ENCODE data around the gene MVK. TPM values are rescaled to one million over a fixed set of nuclear protein-coding genes. Genes with fewer than 3 reads are reported as not detected.
A peak's percentile ranks its signal among the peaks of the same experiment; 100 is the strongest.

Gene MVK
- total RNA-seq, 1 donor from 2014 or later: 12.4 TPM

GRCh38 chr12:109597795-109598427 lies 24.3 kb downstream of the MVK start:
- H2AFZ ChIP-seq (ENCODE audit: low read depth, low read length): peak overlapping the region; percentile 66
- no peaks in the 10 kb centered on the region for H3K9me3 ChIP-seq (ENCODE audit: insufficient read depth, low read depth, low read length)
- no peak overlapping the region for H3K4me3 ChIP-seq (ENCODE audit: insufficient read depth, low read depth, low read length)
- peak; percentile 54 for DNase-seq (ENCODE audit: low read depth)
- Mint-ChIP-seq H3K27ac (ENCODE audit: unreplicated experiment) (peak overlapping the region; percentile 15), H3K36me3 (ENCODE audit: low read depth, unreplicated experiment) (no peaks in the 10 kb centered on the region), H3K4me3 (ENCODE audit: unreplicated experiment) (no peak overlapping the region), H3K27me3 (ENCODE audit: low read depth, unreplicated experiment) (peaks cover 6% of the 10 kb centered on the region), H3K9me3 (ENCODE audit: unreplicated experiment) (peaks cover 3% of the 10 kb centered on the region), H3K4me1 (ENCODE audit: low read depth, unreplicated experiment) (peaks cover 4% of the 10 kb centered on the region)
- H3K36me3 ChIP-seq (ENCODE audit: insufficient read depth, low read length): no peaks in the 10 kb centered on the region
- peak overlapping the region; percentile 73 for H3K4me2 ChIP-seq (ENCODE audit: low read length)
- no peaks in the 10 kb centered on the region for H3K27me3 ChIP-seq (ENCODE audit: insufficient read depth, low read length)
- no peaks in the 10 kb centered on the region for H4K20me1 ChIP-seq (ENCODE audit: insufficient read depth, low read length)
- peak; percentile 76 for TF ChIP-seq CTCF (IDR thresholded peaks at IDR 0.05; ENCODE audit: insufficient read depth, low read depth, low read length)
- no peak for TF ChIP-seq EZH2 (IDR thresholded peaks at IDR 0.05; ENCODE audit: insufficient read depth, low read length)
- no peak for FAIRE-seq
- peak overlapping the region; percentile 50 for H3K9ac ChIP-seq (ENCODE audit: low read length)
- H3K4me1 ChIP-seq (ENCODE audit: insufficient read depth, low read length): no peaks in the 10 kb centered on the region
- no peaks in the 10 kb centered on the region for H3K79me2 ChIP-seq (ENCODE audit: insufficient read depth, low read length)
- H3K27ac ChIP-seq (ENCODE audit: low read depth, low read length): no peak overlapping the region

GRCh38 chr12:109598428-109598854 lies 24.8 kb downstream of the MVK start:
- no peak overlapping the region for H3K9ac ChIP-seq (ENCODE audit: low read length)
- H3K4me1 Mint-ChIP-seq (ENCODE audit: low read depth, unreplicated experiment): peaks cover 4% of the 10 kb centered on the region
- no peaks in the 10 kb centered on the region for H3K9me3 ChIP-seq (ENCODE audit: insufficient read depth, low read depth, low read length)
- H3K4me3 ChIP-seq (ENCODE audit: insufficient read depth, low read depth, low read length): no peak overlapping the region
- H3K27ac ChIP-seq (ENCODE audit: low read depth, low read length): no peak overlapping the region
- H3K4me1 ChIP-seq (ENCODE audit: insufficient read depth, low read length): no peaks in the 10 kb centered on the region
- H3K36me3 ChIP-seq (ENCODE audit: insufficient read depth, low read length): no peaks in the 10 kb centered on the region
- peaks cover 6% of the 10 kb centered on the region for H3K27me3 Mint-ChIP-seq (ENCODE audit: low read depth, unreplicated experiment)
- H2AFZ ChIP-seq (ENCODE audit: low read depth, low read length): no peak overlapping the region
- DNase-seq (ENCODE audit: low read depth) (no peak), FAIRE-seq (no peak)
- no peak overlapping the region for H3K27ac Mint-ChIP-seq (ENCODE audit: unreplicated experiment)
- no peaks in the 10 kb centered on the region for H3K36me3 Mint-ChIP-seq (ENCODE audit: low read depth, unreplicated experiment)
- H3K79me2 ChIP-seq (ENCODE audit: insufficient read depth, low read length): no peaks in the 10 kb centered on the region
- H3K4me2 ChIP-seq (ENCODE audit: low read length): no peak overlapping the region
- no peak overlapping the region for H3K4me3 Mint-ChIP-seq (ENCODE audit: unreplicated experiment)
- TF ChIP-seq CTCF (IDR thresholded peaks at IDR 0.05; ENCODE audit: insufficient read depth, low read depth, low read length): no peak
- TF ChIP-seq EZH2 (IDR thresholded peaks at IDR 0.05; ENCODE audit: insufficient read depth, low read length): no peak
- H3K9me3 Mint-ChIP-seq (ENCODE audit: unreplicated experiment): peaks cover 3% of the 10 kb centered on the region
- H3K27me3 ChIP-seq (ENCODE audit: insufficient read depth, low read length): no peaks in the 10 kb centered on the region
- no peaks in the 10 kb centered on the region for H4K20me1 ChIP-seq (ENCODE audit: insufficient read depth, low read length)

- Histone ChIP-seq H3K9me3 (ENCODE audit: insufficient read depth, low read depth, low read length) (no peaks in the 10 kb centered on the region), H3K27me3 (ENCODE audit: insufficient read depth, low read length) (no peaks in the 10 kb centered on the region), H4K20me1 (ENCODE audit: insufficient read depth, low read length) (no peaks in the 10 kb centered on the region), H3K4me3 (ENCODE audit: insufficient read depth, low read depth, low read length) (no peak overlapping the region), H2AFZ (ENCODE audit: low read depth, low read length) (no peak overlapping the region), H3K36me3 (ENCODE audit: insufficient read depth, low read length) (no peaks in the 10 kb centered on the region), H3K79me2 (ENCODE audit: insufficient read depth, low read length) (no peaks in the 10 kb centered on the region), H3K9ac (ENCODE audit: low read length) (no peak overlapping the region), H3K27ac (ENCODE audit: low read depth, low read length) (no peak overlapping the region), H3K4me2 (ENCODE audit: low read length) (no peak overlapping the region), H3K4me1 (ENCODE audit: insufficient read depth, low read length) (no peaks in the 10 kb centered on the region)
- H3K9me3 Mint-ChIP-seq (ENCODE audit: unreplicated experiment): peaks cover 3% of the 10 kb centered on the region
- H3K4me3 Mint-ChIP-seq (ENCODE audit: unreplicated experiment): no peak overlapping the region
- FAIRE-seq: no peak
- TF ChIP-seq EZH2 (IDR thresholded peaks at IDR 0.05; ENCODE audit: insufficient read depth, low read length): no peak
- TF ChIP-seq CTCF (IDR thresholded peaks at IDR 0.05; ENCODE audit: insufficient read depth, low read depth, low read length): no peak
- no peak overlapping the region for H3K27ac Mint-ChIP-seq (ENCODE audit: unreplicated experiment)
- H3K4me1 Mint-ChIP-seq (ENCODE audit: low read depth, unreplicated experiment): peaks cover 4% of the 10 kb centered on the region
- H3K36me3 Mint-ChIP-seq (ENCODE audit: low read depth, unreplicated experiment): no peaks in the 10 kb centered on the region
- H3K27me3 Mint-ChIP-seq (ENCODE audit: low read depth, unreplicated experiment): peaks cover 6% of the 10 kb centered on the region
- no peak for DNase-seq (ENCODE audit: low read depth)
These were observed 25.5 kb downstream of the MVK start for GRCh38 chr12:109599087-109599486.

Measured in astrocyte (in vitro differentiated cells and primary cell).